ENCODE results near the gene KAT6B. TPM values are rescaled to one million over a fixed set of nuclear protein-coding genes. Genes with fewer than 3 reads are reported as not detected.

The KAT6B gene
- total and polyA plus RNA-seq, 7 donors, result 2.1 to 21.3 (median 16.9) TPM

GRCh38 chr10:75020168-75020567 is 193.8 kb downstream of the KAT6B start:
- intact Hi-C loops (cut with DNase I), result loop anchor here (5.0 kb wide), 1 partner anchor 753 kb away; no protein-coding TSS in a partner anchor
- Histone ChIP-seq H3K27ac (no peak overlapping the region), H3K9me3 (no peaks in the 10 kb centered on the region), H3K4me3 (no peak overlapping the region), H3K36me3 (ENCODE audit: insufficient read depth in 1 of 2, low read depth in 1 of 2) (peaks cover 0 to 61% of the 10 kb centered on the region in 2 donors), H3K27me3 (ENCODE audit: insufficient read depth in 3 of 3, low read length in 2 of 3) (no peaks in the 10 kb centered on the region), H3K4me1 (peaks cover 15% of the 10 kb centered on the region)
- no peak for ATAC-seq
- 80 to 82% (median 80%) methylated on average over 6 of the region's 6 CpGs for WGBS, 3 donors
- no peak for DNase-seq
- no peak for TF ChIP-seq CTCF (IDR thresholded peaks at IDR 0.05)

GRCh38 chr10:75021379-75022249 is 195.2 kb downstream of the KAT6B start:
- ATAC-seq, result no peak
- Histone ChIP-seq H3K9me3 (no peaks in the 10 kb centered on the region), H3K27me3 (ENCODE audit: insufficient read depth in 3 of 3, low read length in 2 of 3) (no peaks in the 10 kb centered on the region), H3K27ac (peak overlapping the region; percentile 18), H3K36me3 (ENCODE audit: insufficient read depth in 1 of 2, low read depth in 1 of 2) (peaks cover 0 to 75% of the 10 kb centered on the region in 2 donors), H3K4me1 (peaks cover 10% of the 10 kb centered on the region), H3K4me3 (no peak overlapping the region)
- intact Hi-C loops (cut with DNase I), result loop anchor here (5.0 kb wide), 1 partner anchor 754 kb away; no protein-coding TSS in a partner anchor
- TF ChIP-seq CTCF (IDR thresholded peaks at IDR 0.05), result no peak
- 60 to 73% (median 66%) methylated on average over 10 of the region's 10 CpGs for WGBS, 3 donors
- no peak for DNase-seq

- Histone ChIP-seq H3K27me3 (ENCODE audit: insufficient read depth in 3 of 3, low read length in 2 of 3) (no peaks in the 10 kb centered on the region), H3K27ac (no peak overlapping the region), H3K4me1 (peaks cover 10% of the 10 kb centered on the region), H3K9me3 (no peaks in the 10 kb centered on the region), H3K4me3 (no peak overlapping the region), H3K36me3 (ENCODE audit: insufficient read depth in 1 of 2, low read depth in 1 of 2) (peaks cover 0 to 84% of the 10 kb centered on the region in 2 donors)
- intact Hi-C loops (cut with DNase I), result loop anchor here (5.0 kb wide), 1 partner anchor 756 kb away; no protein-coding TSS in a partner anchor
- no peak for DNase-seq
- 88 to 100% (median 97%) methylated on average over 2 of the region's 2 CpGs for WGBS, 3 donors
- ATAC-seq, result peak in 2 of 4 donors; percentile 35 to 46
- TF ChIP-seq CTCF (IDR thresholded peaks at IDR 0.05), result no peak
These were observed 196.7 kb downstream of the KAT6B start for GRCh38 chr10:75023074-75023473.

DNA sequence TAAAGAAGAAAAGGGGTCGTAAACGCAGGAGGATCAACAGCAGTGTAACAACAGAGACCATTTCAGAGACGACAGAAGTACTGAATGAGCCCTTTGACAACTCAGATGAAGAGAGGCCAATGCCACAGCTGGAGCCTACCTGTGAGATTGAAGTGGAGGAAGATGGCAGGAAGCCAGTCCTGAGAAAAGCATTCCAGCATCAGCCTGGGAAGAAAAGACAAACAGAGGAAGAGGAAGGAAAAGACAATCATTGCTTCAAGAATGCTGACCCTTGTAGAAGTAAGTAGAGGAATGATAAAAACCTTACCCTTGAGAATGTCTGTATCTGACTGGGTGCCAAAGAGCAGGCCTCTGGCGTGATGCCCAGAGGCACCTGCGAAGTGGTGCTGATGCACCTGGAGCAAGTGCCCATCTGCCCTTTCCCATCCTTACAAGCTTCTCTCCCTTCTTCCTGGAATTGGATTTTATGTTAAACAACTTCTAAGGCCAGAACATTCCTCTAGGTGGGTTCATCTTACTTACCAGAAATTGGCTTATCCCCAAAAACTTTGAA is 198.6 kb downstream of the KAT6B start:
- 81 to 87% (median 83%) methylated on average over 5 of the region's 5 CpGs for WGBS, 3 donors
- H3K36me3 ChIP-seq (ENCODE audit: insufficient read depth in 1 of 2, low read depth in 1 of 2), result peaks cover 0 to 97% of the 10 kb centered on the region in 2 donors

More for the DNA sequence above, 198.6 kb downstream of the KAT6B start:
- Histone ChIP-seq H3K4me3 (no peak overlapping the region), H3K27me3 (ENCODE audit: insufficient read depth in 3 of 3, low read length in 2 of 3) (no peaks in the 10 kb centered on the region), H3K27ac (peak overlapping the region; percentile 10), H3K4me1 (peaks cover 7% of the 10 kb centered on the region), H3K9me3 (no peaks in the 10 kb centered on the region)
- intact Hi-C loops (cut with DNase I), result loop anchor here (5.0 kb wide), 1 partner anchor 758 kb away; no protein-coding TSS in a partner anchor
- no peak for TF ChIP-seq CTCF (IDR thresholded peaks at IDR 0.05)
- ATAC-seq, result no peak
- DNase-seq, result no peak
